Mucosa of stomach (tissue), 1 donor: ENCODE data around the gene SLC2A11.

Experiments
- H3K27me3 ChIP-seq: one replicate; pipeline ENCODE4 v1.7.0; 2013; ENCODE audit warnings: mild to moderate bottlenecking, low read length; ENCODE audit not compliant: control insufficient read depth, insufficient read depth
- H3K36me3 ChIP-seq: one replicate; pipeline ENCODE4 v1.7.0; 2013; ENCODE audit warnings: low read length; ENCODE audit not compliant: control insufficient read depth, insufficient read depth
- H3K4me1 ChIP-seq: one replicate; pipeline ENCODE4 v1.7.0; 2013; ENCODE audit warnings: mild to moderate bottlenecking, low read length; ENCODE audit not compliant: control insufficient read depth, insufficient read depth
- H3K4me3 ChIP-seq: one replicate; pipeline ENCODE4 v1.7.0; 2013; ENCODE audit warnings: low read length
- H3K9ac ChIP-seq: one replicate; pipeline ENCODE4 v1.7.0; 2013; ENCODE audit warnings: mild to moderate bottlenecking, low read length, moderate library complexity
- H3K9me3 ChIP-seq: one replicate; pipeline ENCODE4 v1.7.0; 2013; ENCODE audit warnings: mild to moderate bottlenecking, low read length, moderate library complexity; ENCODE audit not compliant: control insufficient read depth
- donor health status: Pancreatic carcinoma.

Gene SLC2A11, protein sequence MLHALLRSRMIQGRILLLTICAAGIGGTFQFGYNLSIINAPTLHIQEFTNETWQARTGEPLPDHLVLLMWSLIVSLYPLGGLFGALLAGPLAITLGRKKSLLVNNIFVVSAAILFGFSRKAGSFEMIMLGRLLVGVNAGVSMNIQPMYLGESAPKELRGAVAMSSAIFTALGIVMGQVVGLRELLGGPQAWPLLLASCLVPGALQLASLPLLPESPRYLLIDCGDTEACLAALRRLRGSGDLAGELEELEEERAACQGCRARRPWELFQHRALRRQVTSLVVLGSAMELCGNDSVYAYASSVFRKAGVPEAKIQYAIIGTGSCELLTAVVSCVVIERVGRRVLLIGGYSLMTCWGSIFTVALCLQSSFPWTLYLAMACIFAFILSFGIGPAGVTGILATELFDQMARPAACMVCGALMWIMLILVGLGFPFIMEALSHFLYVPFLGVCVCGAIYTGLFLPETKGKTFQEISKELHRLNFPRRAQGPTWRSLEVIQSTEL

DNA sequence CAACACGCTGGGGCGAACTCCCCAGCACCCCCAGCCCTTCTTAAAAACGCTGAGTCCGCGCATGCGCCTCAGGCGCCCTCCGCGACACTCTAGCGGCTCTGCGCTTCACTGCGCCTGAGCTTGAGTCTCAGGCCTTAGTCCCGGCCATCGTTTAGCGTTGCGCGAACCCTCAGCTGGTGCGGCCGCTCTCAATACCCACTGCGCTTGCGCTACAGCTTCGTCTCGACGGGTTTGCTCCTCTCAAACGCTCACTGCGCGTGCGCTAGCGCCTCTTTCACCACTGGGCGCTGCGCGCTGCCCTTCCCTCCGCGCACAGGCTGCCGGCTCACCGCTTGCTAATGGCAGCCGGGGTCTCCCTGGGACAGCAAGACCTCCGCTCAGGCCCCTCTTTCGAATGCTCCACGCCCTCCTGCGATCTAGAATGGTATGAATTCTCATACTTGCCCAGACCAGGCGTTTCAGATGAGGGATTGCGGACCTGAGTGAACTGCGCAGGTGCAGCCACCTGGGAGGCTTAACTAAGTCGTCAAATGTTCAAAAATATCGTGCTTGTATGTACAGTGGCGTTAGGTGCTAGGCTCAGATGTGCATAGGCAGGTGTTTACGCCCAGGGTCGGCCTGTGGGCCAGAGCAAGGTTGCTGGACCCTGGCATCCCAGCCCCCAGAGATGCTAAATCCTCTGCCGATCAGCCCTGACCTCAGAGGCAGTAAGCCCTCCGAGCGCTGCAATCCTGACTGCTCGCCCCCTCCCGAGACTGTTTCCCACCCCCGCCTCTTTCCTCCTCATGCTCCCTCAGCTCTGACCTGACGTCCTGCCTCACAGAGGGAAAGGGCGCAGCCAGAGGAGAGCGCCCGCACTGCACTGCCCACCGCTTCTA, at the start of gene SLC2A11:
SLC2A11 (plus strand) TSS at position 270 of the 878 bp plus-strand sequence; CDS start at position 395, 125 bp downstream.
- Histone ChIP-seq H3K36me3 (no peaks in the 10 kb centered on the region), H3K9ac (peak within 1 kb of the TSS; percentile 73), H3K4me1 (no peaks in the 10 kb centered on the region), H3K4me3 (peak within 1 kb of the TSS; percentile 78), H3K27me3 (no peaks in the 10 kb centered on the region), H3K9me3 (no peaks in the 10 kb centered on the region)

DNA sequence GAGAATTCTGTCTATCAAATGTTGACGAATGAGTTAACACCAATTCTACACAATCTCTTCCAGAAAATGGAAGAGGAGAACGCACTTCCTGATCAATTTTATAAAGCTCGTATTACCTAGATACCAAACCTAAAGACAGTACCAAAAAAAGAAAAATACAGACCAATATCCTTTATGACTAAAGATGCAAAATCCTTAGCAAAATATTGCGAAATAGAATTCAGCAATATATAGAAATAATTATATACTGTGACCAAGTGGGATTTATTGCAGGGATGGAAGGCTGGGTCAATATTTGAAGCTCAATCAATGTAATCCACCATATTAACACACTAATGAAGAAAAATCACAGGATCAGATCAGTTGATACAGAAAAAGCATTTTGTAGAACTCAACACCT, 45.3 kb upstream of the SLC2A11 start:
- Histone ChIP-seq H3K4me3 (no peak overlapping the region), H3K4me1 (no peaks in the 10 kb centered on the region), H3K27me3 (no peaks in the 10 kb centered on the region), H3K36me3 (peaks cover 13% of the 10 kb centered on the region), H3K9ac (no peak overlapping the region), H3K9me3 (no peaks in the 10 kb centered on the region)

DNA sequence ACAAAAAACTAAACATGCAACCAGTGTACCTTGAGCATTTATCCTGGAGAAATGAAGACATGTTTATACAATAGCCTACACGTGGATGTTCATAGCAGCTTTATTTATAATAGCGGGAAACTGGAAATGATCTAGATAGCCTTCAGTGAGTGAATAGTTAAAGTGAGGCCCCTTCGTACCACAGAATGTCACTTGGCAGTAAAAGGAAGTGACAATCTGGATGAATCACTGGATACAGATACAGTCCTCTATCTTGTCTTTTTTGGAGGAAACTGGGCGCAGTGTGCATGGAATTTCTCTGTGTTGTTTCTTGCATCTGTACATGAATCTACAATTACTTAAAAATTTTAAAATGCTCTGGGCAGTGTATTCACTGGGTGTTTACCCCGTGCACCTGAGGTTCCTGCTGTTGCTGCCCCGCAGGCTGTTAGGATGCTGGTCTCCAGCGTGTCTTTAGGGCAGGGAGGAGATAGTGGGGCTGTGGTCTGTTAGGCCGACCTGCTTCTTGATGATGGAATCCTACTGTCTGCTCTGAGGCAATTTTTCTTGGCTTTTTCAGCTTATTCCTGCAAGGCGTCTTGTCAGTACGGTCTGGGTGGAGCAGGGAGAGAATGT, 42.0 kb upstream of the SLC2A11 start:
- Histone ChIP-seq H3K4me3 (no peak overlapping the region), H3K9me3 (no peaks in the 10 kb centered on the region), H3K4me1 (peaks cover under 1% of the 10 kb centered on the region), H3K9ac (no peak overlapping the region), H3K27me3 (no peaks in the 10 kb centered on the region), H3K36me3 (peaks cover 15% of the 10 kb centered on the region)

DNA sequence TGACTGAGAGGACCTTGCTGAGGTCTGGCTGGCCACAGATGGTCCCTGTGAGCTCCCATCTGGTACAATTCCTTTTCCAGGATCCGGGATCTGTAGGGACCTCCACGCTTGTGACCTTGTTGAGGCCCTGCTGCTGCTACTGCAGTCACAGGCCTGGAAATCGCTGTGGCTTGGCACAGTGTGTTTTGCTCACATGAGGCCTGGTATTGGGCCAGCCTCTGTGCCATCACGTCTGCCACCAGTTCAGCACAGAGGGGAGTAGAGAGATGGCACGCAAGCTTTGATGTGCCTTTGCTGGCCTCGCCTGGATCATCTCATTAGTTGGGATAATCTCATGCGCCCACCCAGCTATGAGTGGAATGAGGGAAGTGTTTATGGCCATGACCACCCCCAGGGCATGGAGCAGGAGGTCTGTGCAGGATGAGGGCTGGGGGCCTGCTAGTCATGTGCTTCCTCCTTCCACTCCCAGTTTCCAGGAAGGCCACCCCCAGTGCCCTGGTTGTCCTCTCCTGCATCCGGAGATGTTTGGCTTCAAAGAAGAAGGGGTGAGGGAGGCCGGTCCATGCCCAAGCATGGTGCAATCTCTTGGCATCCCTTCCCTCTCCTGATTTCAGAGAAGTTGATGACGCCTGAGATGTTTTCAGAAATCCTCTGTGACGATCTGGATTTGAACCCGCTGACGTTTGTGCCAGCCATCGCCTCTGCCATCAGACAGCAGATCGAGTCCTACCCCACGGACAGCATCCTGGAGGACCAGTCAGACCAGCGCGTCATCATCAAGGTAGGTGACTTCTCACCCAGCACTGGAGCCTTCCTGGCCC, 41.3 kb upstream of the SLC2A11 start:
- no peak overlapping the region for H3K9ac ChIP-seq
- H3K4me3 ChIP-seq: no peak overlapping the region
- H3K4me1 ChIP-seq: peaks cover 3% of the 10 kb centered on the region
- no peaks in the 10 kb centered on the region for H3K27me3 ChIP-seq
- peaks cover 15% of the 10 kb centered on the region for H3K36me3 ChIP-seq
- no peaks in the 10 kb centered on the region for H3K9me3 ChIP-seq

DNA sequence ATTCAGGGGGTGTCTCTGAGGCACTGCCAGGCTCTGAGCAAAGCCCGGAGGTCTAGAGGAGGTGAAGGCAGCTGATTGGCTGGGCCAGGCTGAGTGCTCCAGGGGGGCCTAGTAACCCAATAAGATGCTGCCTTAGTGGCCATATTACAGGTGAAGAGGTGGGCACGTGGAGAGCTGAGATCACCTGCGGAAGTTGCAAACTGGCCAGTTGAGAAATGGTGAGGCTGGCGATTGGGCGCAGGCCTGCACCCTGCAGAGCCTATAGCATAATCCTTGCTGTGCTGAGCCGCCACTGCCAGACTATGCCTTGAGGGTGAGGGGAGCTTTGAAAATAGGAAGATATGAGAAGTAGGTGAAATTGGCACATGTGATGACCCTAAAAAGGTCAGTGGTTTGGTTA, 40.5 kb upstream of the SLC2A11 start:
- peaks cover 3% of the 10 kb centered on the region for H3K4me1 ChIP-seq
- no peaks in the 10 kb centered on the region for H3K9me3 ChIP-seq
- peaks cover 15% of the 10 kb centered on the region for H3K36me3 ChIP-seq
- no peak overlapping the region for H3K4me3 ChIP-seq
- no peaks in the 10 kb centered on the region for H3K27me3 ChIP-seq
- no peak overlapping the region for H3K9ac ChIP-seq

DNA sequence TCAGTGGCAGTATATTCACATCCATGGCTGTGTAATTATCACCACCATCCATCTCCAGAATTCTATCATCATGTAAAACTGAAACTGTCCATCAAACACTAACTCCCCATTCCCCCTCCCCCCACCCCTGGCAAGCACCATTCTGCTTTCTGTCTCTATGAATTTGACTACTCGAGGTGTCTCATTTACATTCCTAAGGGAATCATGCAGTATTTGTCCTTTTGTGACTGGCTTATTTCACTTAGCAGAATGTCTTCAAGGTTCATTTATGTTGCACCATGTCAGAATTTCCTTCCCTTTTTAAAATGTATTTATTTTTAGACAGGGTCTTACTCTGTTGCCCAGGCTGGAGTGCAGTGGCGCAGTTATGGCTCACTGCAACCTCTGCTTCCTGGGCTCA, 39.1 kb upstream of the SLC2A11 start:
- Histone ChIP-seq H3K4me1 (peaks cover 3% of the 10 kb centered on the region), H3K9me3 (no peaks in the 10 kb centered on the region), H3K27me3 (no peaks in the 10 kb centered on the region), H3K36me3 (peaks cover 17% of the 10 kb centered on the region), H3K4me3 (no peak overlapping the region), H3K9ac (no peak overlapping the region)

DNA sequence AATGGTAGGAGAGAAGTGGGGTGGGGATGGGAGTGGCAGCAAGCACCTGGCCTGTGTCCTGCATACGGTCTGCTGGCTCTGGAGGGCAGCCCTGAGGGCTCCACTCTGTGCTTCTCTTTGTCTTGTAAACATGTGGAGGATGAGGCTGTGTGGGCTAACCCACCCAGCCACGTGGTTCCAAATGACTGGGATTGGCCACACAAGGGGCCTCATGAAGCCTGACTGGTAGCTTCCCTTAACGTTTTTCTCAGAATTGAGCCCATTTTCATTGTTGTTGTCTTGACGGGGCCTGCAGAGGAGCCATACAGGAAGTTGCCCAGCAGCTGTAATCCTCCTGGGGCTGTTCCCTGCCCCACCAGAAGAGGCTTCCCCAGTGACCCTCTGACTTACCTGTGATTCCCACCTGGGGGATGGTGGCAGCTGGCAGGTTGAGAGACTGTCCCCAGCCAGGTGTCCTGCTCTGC, 36.9 kb upstream of the SLC2A11 start:
- peaks cover 3% of the 10 kb centered on the region for H3K4me1 ChIP-seq
- H3K36me3 ChIP-seq: peaks cover 37% of the 10 kb centered on the region
- H3K4me3 ChIP-seq: no peak overlapping the region
- H3K9me3 ChIP-seq: no peaks in the 10 kb centered on the region
- no peaks in the 10 kb centered on the region for H3K27me3 ChIP-seq
- no peak overlapping the region for H3K9ac ChIP-seq

DNA sequence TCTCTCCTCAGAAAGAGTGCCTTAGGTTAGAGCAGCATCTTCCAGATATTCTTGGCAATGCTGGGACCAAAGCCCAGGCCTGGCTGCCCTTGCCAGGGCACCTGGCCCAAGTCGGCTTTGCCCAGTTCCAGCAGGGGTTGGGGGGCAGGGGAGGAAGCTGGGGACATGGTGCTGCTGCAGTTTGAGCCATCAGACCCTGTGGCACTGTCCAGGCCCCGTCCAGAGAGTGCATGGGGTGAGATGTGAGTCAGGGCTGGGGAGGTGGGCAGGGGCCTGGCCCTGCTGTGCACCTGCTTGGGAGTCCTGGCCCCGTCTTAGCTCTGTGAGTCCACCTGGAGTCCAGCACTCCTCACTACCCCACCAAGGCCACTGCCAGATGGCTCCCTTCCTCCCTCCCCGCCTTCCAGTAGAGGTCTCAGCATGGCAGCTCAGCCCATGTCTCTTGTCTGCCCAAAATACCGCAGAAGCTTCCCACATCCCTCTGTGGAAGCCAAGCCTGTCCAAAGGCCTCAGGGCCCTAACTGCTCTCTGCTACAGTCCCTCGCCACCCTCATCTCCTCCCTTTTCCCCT, 35.5 kb upstream of the SLC2A11 start:
- Histone ChIP-seq H3K27me3 (no peaks in the 10 kb centered on the region), H3K4me3 (no peak overlapping the region), H3K4me1 (peaks cover 3% of the 10 kb centered on the region), H3K36me3 (peaks cover 35% of the 10 kb centered on the region), H3K9me3 (no peaks in the 10 kb centered on the region), H3K9ac (no peak overlapping the region)

DNA sequence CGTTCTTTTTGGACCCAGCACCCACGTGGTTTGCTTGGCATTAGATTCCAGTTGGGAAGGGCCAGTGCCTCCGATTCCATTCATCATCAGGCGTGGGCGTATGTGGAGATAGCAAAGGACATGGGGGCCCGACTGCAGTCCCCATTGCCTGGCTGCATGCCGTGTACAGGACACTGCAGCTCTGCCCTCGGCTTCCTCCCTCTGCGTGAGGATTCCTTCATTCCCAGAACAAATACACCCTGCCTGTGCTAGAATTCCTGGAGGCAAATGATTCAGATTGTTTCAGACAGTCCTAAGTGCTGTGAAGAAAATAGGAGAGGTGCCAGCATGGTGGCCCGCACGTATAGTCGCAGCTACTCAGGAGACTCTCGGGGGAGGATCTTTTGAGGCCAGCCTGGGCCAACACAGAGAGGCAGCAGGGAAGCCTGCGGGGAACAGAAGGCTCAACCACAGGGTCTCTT, 34.3 kb upstream of the SLC2A11 start:
- no peak overlapping the region for H3K4me3 ChIP-seq
- no peaks in the 10 kb centered on the region for H3K9me3 ChIP-seq
- no peaks in the 10 kb centered on the region for H3K27me3 ChIP-seq
- H3K4me1 ChIP-seq: peaks cover 3% of the 10 kb centered on the region
- H3K36me3 ChIP-seq: peaks cover 32% of the 10 kb centered on the region
- no peak overlapping the region for H3K9ac ChIP-seq

DNA sequence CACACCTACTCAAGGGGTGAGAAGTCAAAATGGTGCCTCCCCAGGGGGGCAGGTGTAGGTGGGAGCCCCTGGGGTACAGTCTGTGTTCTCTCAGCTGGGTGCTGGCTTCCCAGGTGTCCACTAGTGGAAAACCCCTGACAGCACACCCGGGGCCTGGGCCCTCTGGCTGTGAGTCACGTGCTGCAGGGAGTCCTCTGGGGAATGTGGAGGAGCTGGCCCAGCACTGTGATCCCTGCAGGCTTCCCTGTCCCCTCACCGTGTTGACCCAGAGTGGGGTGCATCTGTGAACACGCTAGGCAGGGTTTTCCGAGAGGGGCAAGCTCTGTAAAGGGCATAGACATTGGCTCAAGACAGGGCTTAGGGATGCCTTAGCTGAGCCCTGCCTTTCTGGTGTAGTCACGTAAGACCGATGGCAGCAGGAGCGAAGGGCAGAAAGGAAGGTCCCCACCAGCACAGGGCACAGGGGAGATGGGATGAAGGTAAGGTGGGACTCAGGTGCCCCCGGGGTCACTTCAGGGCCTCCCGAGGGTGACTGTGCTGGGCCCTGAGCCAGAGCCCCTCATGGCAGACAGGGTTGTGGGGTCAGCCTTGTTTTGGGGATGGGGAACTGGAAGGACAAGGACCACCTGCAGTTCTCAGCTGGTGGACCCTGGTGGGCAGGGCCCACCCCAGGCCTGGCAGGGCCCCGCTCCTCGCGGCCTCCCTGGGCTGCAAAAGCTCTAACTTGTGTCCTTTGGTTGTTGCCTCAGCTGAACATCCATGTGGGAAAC, 33.0 kb upstream of the SLC2A11 start:
- H3K36me3 ChIP-seq: peaks cover 32% of the 10 kb centered on the region

More for the DNA sequence above, 33.0 kb upstream of the SLC2A11 start:
- Histone ChIP-seq H3K4me1 (peaks cover 3% of the 10 kb centered on the region), H3K9me3 (no peaks in the 10 kb centered on the region), H3K27me3 (no peaks in the 10 kb centered on the region), H3K4me3 (no peak overlapping the region), H3K9ac (no peak overlapping the region)
